GM18951 (cell line): ENCODE measurements around the gene ZNF318.

ENCODE experiments used
- POLR2A ChIP-seq: IDR thresholded peaks from 4 replicates; pipeline ENCODE4 v1.6.1; 2011; ENCODE audit warnings: mild to moderate bottlenecking; ENCODE audit not compliant: insufficient read length, insufficient read depth; ENCODE audit errors: extremely low read depth
- in situ Hi-C: fragments of 300-500 bp; cut with MboI; formaldehyde crosslinking; loops from one replicate; pipeline ENCODE4 v1.12.0; 2022; ENCODE audit warnings: low sequenced_read_pairs, mixed read lengths, inconsistent platforms; ENCODE audit not compliant: unreplicated experiment

ZNF318 gene

GRCh38 chr6:43297644-43298564 is 71.5 kb downstream of the ZNF318 start, which contains the start of gene SLC22A7:
TSS of gene SLC22A7 (plus strand) at chr6:43298260. CDS start at chr6:43298359, 99 bp downstream.
- in situ Hi-C loops = no loop called here

GRCh38 chr6:43296780-43297497 is 72.5 kb downstream of the ZNF318 start:
- in situ Hi-C loops = no loop called here
- no peak for TF ChIP-seq POLR2A

More at GRCh38 chr6:43297644-43298564, 71.5 kb downstream of the ZNF318 start, which contains the start of gene SLC22A7:
- no peak for TF ChIP-seq POLR2A

DNA sequence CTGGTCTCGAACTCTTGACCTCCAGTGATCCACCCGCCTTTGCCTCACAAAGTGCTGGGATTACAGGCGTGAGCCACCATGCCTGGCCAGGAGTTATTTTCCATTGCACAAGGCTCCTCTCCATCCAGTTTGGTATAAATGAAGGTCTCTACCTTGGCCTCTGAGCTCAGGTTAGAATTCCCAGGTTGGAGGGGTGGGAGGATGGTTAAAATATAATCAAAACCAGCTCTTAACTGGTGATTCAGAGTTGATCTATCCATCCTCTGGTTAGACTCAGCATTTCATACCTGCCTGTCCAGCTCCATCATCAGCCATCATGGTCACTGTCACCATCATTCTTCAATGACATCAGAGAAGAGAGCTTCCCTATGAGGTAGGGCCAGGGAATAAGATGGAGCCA is 74.0 kb downstream of the ZNF318 start:
- in situ Hi-C loops = no loop called here
- TF ChIP-seq POLR2A = no peak

DNA sequence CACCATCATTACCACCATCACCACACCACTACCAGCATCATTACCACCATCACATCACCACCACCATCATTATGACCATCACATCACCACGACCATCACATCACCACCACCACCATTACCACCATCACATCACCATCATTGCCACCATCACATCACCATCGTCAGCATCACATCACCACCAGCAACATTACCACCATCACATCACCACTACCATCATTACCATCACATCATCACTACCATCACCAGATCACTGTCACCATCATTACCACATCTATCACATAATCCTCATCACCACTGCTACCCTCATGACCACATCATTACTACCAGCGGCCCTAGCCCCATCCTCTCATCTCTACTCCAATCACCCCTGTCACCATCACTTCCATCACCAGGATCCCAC is 74.9 kb downstream of the ZNF318 start:
- in situ Hi-C loops = no loop called here
- no peak for TF ChIP-seq POLR2A

DNA sequence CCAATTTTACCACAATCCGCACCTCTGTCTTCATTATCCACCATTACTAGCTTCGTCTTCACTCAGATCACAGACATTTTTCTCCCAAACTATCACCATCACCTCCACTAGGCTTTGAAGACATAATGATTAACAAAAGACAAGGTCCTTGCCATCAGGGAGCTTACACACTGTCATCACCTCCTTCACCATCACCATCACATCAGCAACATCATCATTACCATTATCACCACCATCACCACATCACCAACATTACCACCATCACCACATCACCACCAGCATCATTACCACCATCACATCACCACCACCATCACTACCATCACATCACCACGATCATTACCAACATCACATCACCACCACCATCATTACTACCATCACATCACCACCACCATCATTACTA is 75.7 kb downstream of the ZNF318 start:
- TF ChIP-seq POLR2A = no peak
- in situ Hi-C loops = no loop called here

GRCh38 chr6:43292763-43293318 is 76.6 kb downstream of the ZNF318 start:
- in situ Hi-C loops = no loop called here
- no peak for TF ChIP-seq POLR2A

- TF ChIP-seq POLR2A = no peak
- in situ Hi-C loops = no loop called here
Measured at GRCh38 chr6:43292341-43292740, 77.1 kb downstream of the ZNF318 start.

- in situ Hi-C loops = no loop called here
- TF ChIP-seq POLR2A = no peak
Measured at GRCh38 chr6:43291708-43292107, 77.7 kb downstream of the ZNF318 start.

GRCh38 chr6:43290905-43291355 is 78.5 kb downstream of the ZNF318 start:
- in situ Hi-C loops = no loop called here

DNA sequence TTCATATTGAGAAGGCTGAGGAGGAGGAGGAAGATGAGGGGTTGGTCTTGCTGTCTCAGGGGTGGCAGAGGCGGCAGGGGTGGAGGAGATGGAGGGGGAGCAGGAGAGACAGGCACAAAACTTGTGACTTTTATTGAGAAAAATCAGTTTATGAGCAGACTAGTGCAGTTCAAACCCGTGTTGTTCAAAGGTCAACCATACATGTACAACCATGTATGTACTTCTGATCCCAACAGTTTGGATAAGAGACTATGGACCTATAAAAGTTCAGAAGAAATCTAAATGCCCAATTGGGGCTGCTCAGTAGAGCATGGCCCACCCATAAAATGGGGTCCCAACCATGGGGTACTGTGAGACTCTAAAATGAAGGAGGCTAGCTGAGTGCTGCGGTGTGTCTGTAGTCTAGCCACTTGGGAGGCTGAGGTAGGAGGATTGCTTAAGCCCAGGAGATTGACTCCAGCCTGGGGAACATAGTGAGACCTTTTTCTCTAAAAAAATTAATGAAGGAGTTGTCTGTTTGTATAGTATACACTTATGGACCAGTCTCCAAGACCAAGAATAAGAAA is 79.0 kb downstream of the ZNF318 start:
- TF ChIP-seq POLR2A = no peak
- in situ Hi-C loops = no loop called here

More at GRCh38 chr6:43290905-43291355, 78.5 kb downstream of the ZNF318 start:
- no peak for TF ChIP-seq POLR2A

GRCh38 chr6:43287717-43288679 is 81.4 kb downstream of the ZNF318 start:
- TF ChIP-seq POLR2A = no peak
- in situ Hi-C loops = no loop called here
